ENCODE data around the gene FKBP3. TPM values are rescaled to one million over a fixed set of nuclear protein-coding genes. Genes with fewer than 3 reads are reported as not detected.

Gene FKBP3
- total and polyA plus RNA-seq, 2 of the 8 experiments (the other 6 are each of a cell fraction or from before 2014, with no cell fraction given), result 36.0 to 149 TPM

- TF ChIP-seq RNF2 (IDR thresholded peaks at IDR 0.05; ENCODE audit: borderline replicate concordance, low read depth, low read length, missing control alignments, poor library complexity, severe bottlenecking) (no peak), CHD2 (IDR thresholded peaks at IDR 0.05; ENCODE audit: low read length) (peak; percentile 41), SRF (IDR thresholded peaks at IDR 0.05; ENCODE audit: low read depth, low read length) (peak; percentile 34; the same call in 1 of the 2 replicates), SP4 (IDR thresholded peaks at IDR 0.05; ENCODE audit: low read length) (no peak), TAF1 (IDR thresholded peaks at IDR 0.05; ENCODE audit: low read depth, low read length) (peak; percentile 77), SP1 (IDR thresholded peaks at IDR 0.05; ENCODE audit: low read depth, low read length) (peak; percentile 90), FOSL1 (IDR thresholded peaks at IDR 0.05; ENCODE audit: insufficient read depth, low read depth, low read length) (no peak), RBBP5 (IDR thresholded peaks at IDR 0.05; ENCODE audit: borderline replicate concordance, low read depth, low read length) (peak; percentile 86), SIN3A (conservative IDR thresholded peaks at IDR 0.05 in 1 of 2, IDR thresholded peaks at IDR 0.05 in 1 of 2; ENCODE audit: low read depth in 1 of 2, low read length in 2 of 2) (peak; percentile 42 to 88), CHD1 (IDR thresholded peaks at IDR 0.05; ENCODE audit: low read depth, low read length) (no peak), CEBPB (IDR thresholded peaks at IDR 0.05; ENCODE audit: low read depth, low read length) (no peak), KDM4A (IDR thresholded peaks at IDR 0.05; ENCODE audit: low read depth, low read length, severe bottlenecking) (peak; percentile 62), MAX (IDR thresholded peaks at IDR 0.05) (peak; percentile 39; the same call in 1 of the 2 replicates), RXRA (IDR thresholded peaks at IDR 0.05; ENCODE audit: insufficient read depth, low read depth, low read length) (no peak), PHF8 (conservative IDR thresholded peaks at IDR 0.05; ENCODE audit: low read depth, low read length) (peak; percentile 29; the same call in 1 of the 2 replicates), ASH2L (IDR thresholded peaks at IDR 0.05; ENCODE audit: low read length) (peak; percentile 86), YY1 (IDR thresholded peaks at IDR 0.05; ENCODE audit: low read depth, low read length) (peak; percentile 40; the same call in 1 of the 2 replicates)
These were observed 1.5 kb upstream of the FKBP3 start, which contains the start of gene FANCM (continued) for GRCh38 chr14:45135659-45136395.

Measured in H1 (cell line).